ENCODE data around the gene ZNF687.

DNA sequence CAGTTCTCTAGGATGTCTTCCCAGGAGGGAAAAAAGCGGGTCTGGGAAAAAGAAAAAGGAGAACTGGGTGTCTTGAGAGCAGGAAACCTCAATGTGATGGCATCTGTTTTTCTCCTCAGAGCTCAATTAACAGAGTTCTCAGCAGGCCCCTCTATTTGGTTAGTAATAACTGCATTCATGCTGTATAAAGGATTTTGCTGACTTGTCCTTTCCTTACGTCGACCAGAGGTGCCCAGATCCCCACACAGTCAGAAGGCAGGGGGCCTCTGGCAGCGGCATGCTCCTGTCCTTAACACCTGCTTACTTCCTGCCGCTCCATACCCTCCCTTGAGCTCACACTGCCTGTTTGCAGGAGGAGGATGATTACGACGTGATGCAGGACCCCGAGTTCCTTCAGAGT, 15.3 kb upstream of the ZNF687 start:
- TF ChIP-seq CTCF (IDR thresholded peaks at IDR 0.05) (no peak), POLR2AphosphoS5 (IDR thresholded peaks at IDR 0.05; ENCODE audit: low read depth, low read length) (no peak), REST (IDR thresholded peaks at IDR 0.05; ENCODE audit: insufficient read depth in 1 of 2, low read depth in 2 of 2, low read length in 1 of 2) (no peak), SIN3A (IDR thresholded peaks at IDR 0.05; ENCODE audit: borderline replicate concordance, insufficient read depth, low read depth, low read length) (no peak), TCF7L2 (IDR thresholded peaks at IDR 0.05; ENCODE audit: low read depth, low read length) (no peak)

All from Panc1 (cell line).